HCT116 (cell line): ENCODE measurements around the gene ABCB7. TPM values are rescaled to one million over a fixed set of nuclear protein-coding genes. Genes with fewer than 3 reads are reported as not detected.

Source experiments
- ATAC-seq: fragments of 200-7000 bp; cut with Tn5 transposase; 2 replicates; pipeline ENCODE4 v1.9.1; 2020; ENCODE audit warnings: mild to moderate bottlenecking, moderate library complexity
- BruUV-seq: library from RNA; stranded (reverse); fragments of 400-500 nt; replicated peaks from 2 replicates; lab custom pipeline; 2021; lab: Mats Ljungman, UMichigan
- CTCF ChIA-PET: fragments of 300-600 bp; sonication (Branson Sonifier 250); formaldehyde crosslinking; loops from one replicate; lab custom pipeline; 2021; ENCODE audit warnings: antibody characterized with exemption; lab: Charles Lee
- POLR2A ChIA-PET: fragments of 300-600, 350-600 bp; sonication (Branson Sonifier 250); formaldehyde crosslinking; loops from one replicate; lab custom pipeline; 2021; ENCODE audit warnings: antibody characterized with exemption; lab: Charles Lee
- RAD21 ChIA-PET, 2 experiments: fragments of 300-600 bp; sonication (Branson Sonifier 250); formaldehyde crosslinking; loops; one replicate each; lab custom pipeline; 2023; ENCODE audit warnings: low total read pairs in 2 of 2; ENCODE audit not compliant: uncharacterized antibody in 2 of 2, unreplicated experiment in 2 of 2, low non-redundant PET in 1 of 2; lab: Charles Lee
- DNase-seq: peaks from one replicate; pipeline ENCODE4 v3.0.0-alpha.2; 2010; ENCODE audit warnings: low read depth, low spot score
- H2AFZ ChIP-seq: fragments of 200-600 bp; shearing (Covaris generic), sonication (generic); 2 replicates; pipeline ENCODE4 v1.6.1; 2017; ENCODE audit warnings: low read depth, mixed run types, mixed read lengths, antibody characterized with exemption, low read length; ENCODE audit not compliant: poor library complexity, severe bottlenecking
- H3K27ac ChIP-seq: 2 replicates; pipeline ENCODE4 v1.5.1; 2012; ENCODE audit warnings: low read depth, low read length
- H3K27me3 ChIP-seq: fragments of 200-600 bp; sonication (generic); 2 replicates; pipeline ENCODE4 v1.6.1; 2016; ENCODE audit warnings: mixed run types, low read length, mixed read lengths; ENCODE audit not compliant: insufficient read depth
- H3K36me3 ChIP-seq, 2 experiments: fragments of 200-500 bp in 1 of 2; fragments of 200-600 bp in 1 of 2; sonication (Bioruptor generic) in 1 of 2; sonication (generic) in 1 of 2; 2 replicates each; pipeline versions ENCODE4 v1.5.1 to v1.6.1; 2014 to 2016; ENCODE audit warnings: low read length in 2 of 2, inconsistent platforms in 1 of 2, mixed read lengths in 1 of 2, mixed run types in 1 of 2; ENCODE audit not compliant: insufficient read depth in 2 of 2, control insufficient read depth in 1 of 2
- H3K4me1 ChIP-seq, 2 experiments: fragments of 200-600 bp in 1 of 2; sonication (generic) in 1 of 2; 2 replicates each; pipeline versions ENCODE4 v1.5.1 to v1.6.1; 2012 to 2017; ENCODE audit warnings: low read length in 2 of 2, inconsistent platforms in 1 of 2, mild to moderate bottlenecking in 1 of 2, mixed read lengths in 1 of 2, mixed run types in 1 of 2, moderate library complexity in 1 of 2; ENCODE audit not compliant: insufficient read depth in 2 of 2, control insufficient read depth in 1 of 2
- H3K4me2 ChIP-seq: fragments of 200-600 bp; sonication (generic); 2 replicates; pipeline ENCODE4 v1.6.1; 2017; ENCODE audit warnings: mixed run types, low read length, mixed read lengths
- H3K4me3 ChIP-seq, 2 experiments: fragments of 200-600 bp in 1 of 2; sonication (generic) in 1 of 2; replicated peaks in 1 of 2; 2 replicates each; pipeline ENCODE4 v1.5.1; 2011 to 2016; ENCODE audit warnings: low read length in 2 of 2, control low read depth in 1 of 2, low read depth in 1 of 2, mild to moderate bottlenecking in 1 of 2, mixed read lengths in 1 of 2, mixed run types in 1 of 2
- H3K79me2 ChIP-seq: fragments of 200-600 bp; sonication (generic); 2 replicates; pipeline ENCODE4 v1.6.1; 2017; ENCODE audit warnings: mild to moderate bottlenecking, mixed run types, low read length, moderate library complexity, mixed read lengths; ENCODE audit not compliant: insufficient read depth
- H3K9ac ChIP-seq: fragments of 200-600 bp; sonication (generic); 2 replicates; pipeline ENCODE4 v1.6.1; 2016; ENCODE audit warnings: low read length, mixed read lengths
- H3K9me2 ChIP-seq: fragments of 200-600 bp; sonication (generic), shearing (Covaris generic); 2 replicates; pipeline ENCODE4 v1.6.1; 2017; ENCODE audit warnings: mixed run types, mild to moderate bottlenecking, moderate library complexity; ENCODE audit not compliant: insufficient read depth
- H3K9me3 ChIP-seq, 2 experiments: fragments of 200-500 bp in 1 of 2; fragments of 200-600 bp in 1 of 2; sonication (Bioruptor generic) in 1 of 2; sonication (generic) in 1 of 2; 2 replicates each; pipeline ENCODE4 v1.6.1; 2014 to 2017; ENCODE audit warnings: low read length in 2 of 2, mixed read lengths in 2 of 2, inconsistent platforms in 1 of 2, low read depth in 1 of 2, mild to moderate bottlenecking in 1 of 2, mixed run types in 1 of 2, moderate library complexity in 1 of 2; ENCODE audit not compliant: control insufficient read depth in 1 of 2, insufficient read depth in 1 of 2
- H4K20me1 ChIP-seq: fragments of 200-600 bp; sonication (generic), shearing (Covaris generic); 2 replicates; pipeline ENCODE4 v1.6.1; 2017; ENCODE audit warnings: mixed run types, mild to moderate bottlenecking, moderate library complexity; ENCODE audit not compliant: insufficient read depth
- CEBPB ChIP-seq: IDR thresholded peaks from 2 replicates; pipeline ENCODE4 v1.6.1; 2012; ENCODE audit warnings: low read depth
- EZH2phosphoT487 ChIP-seq: fragments of 200-600 bp; IDR thresholded peaks from 2 replicates; pipeline ENCODE4 v1.6.1; 2018; ENCODE audit warnings: antibody characterized with exemption, borderline replicate concordance
- FOSL1 ChIP-seq: IDR thresholded peaks from 2 replicates; pipeline ENCODE4 v1.6.1; 2012; ENCODE audit warnings: low read depth
- JUND ChIP-seq: IDR thresholded peaks from 2 replicates; pipeline ENCODE4 v1.6.1; 2012
- MAX ChIP-seq: IDR thresholded peaks from 2 replicates; pipeline ENCODE4 v1.6.1; 2012
- POLR2AphosphoS5 ChIP-seq: IDR thresholded peaks from 2 replicates; pipeline ENCODE4 v1.6.1; 2011; ENCODE audit warnings: mild to moderate bottlenecking, low read depth, low read length, moderate library complexity
- SRF ChIP-seq: IDR thresholded peaks from 2 replicates; pipeline ENCODE4 v1.6.1; 2012; ENCODE audit warnings: low read depth
- TCF7L2 ChIP-seq: IDR thresholded peaks from 2 replicates; pipeline ENCODE4 v1.7.0; 2011; ENCODE audit warnings: borderline replicate concordance, inconsistent platforms; ENCODE audit not compliant: insufficient read depth, insufficient read length; ENCODE audit errors: extremely low read depth
- ZFX ChIP-seq: fragments of 450-650 bp; IDR thresholded peaks from 2 replicates; pipeline ENCODE4 v1.6.1; 2017
- ZNF274 ChIP-seq: fragments of 200-500 bp; sonication (Bioruptor generic); IDR thresholded peaks from 2 replicates; pipeline ENCODE4 v1.6.1; 2014; ENCODE audit warnings: mild to moderate bottlenecking, low read depth, low read length, inconsistent platforms
- intact Hi-C: fragments of 100-400 bp; cut with micrococcal nuclease; formaldehyde crosslinking; loops from 2 replicates; pipeline ENCODE4 v1.10.0; 2022
- total RNA-seq: library from RNA; stranded (reverse); gene quantifications from one replicate; pipeline ENCODE4 v1.2.1, GENCODE V29; 2021; ENCODE audit not compliant: unreplicated experiment
- TF ChIP-seq, protein P1 (sequence below): IDR thresholded peaks from 2 replicates; pipeline ENCODE4 v1.6.1; 2011; ENCODE audit warnings: mild to moderate bottlenecking, low read length, moderate library complexity; ENCODE audit not compliant: insufficient replicate concordance; ENCODE audit errors: extremely low read depth
- TF ChIP-seq, protein P2 (sequence below): IDR thresholded peaks from 2 replicates; pipeline ENCODE4 v1.6.1; 2012

The ABCB7 gene
- total RNA-seq, 1 experiment from 2014 or later: 24.6 TPM

- Histone ChIP-seq H3K4me3 (no peak overlapping the region), H3K9me3 (no peaks in the 10 kb centered on the region), H4K20me1 (no peaks in the 10 kb centered on the region), H3K27me3 (no peaks in the 10 kb centered on the region), H3K4me1 (peaks cover 0 to 10% of the 10 kb centered on the region in 2 experiments; a peak in 2 of 4 replicates), H3K27ac (no peak overlapping the region), H2AFZ (no peak overlapping the region), H3K79me2 (peaks cover 42% of the 10 kb centered on the region), H3K4me2 (no peak overlapping the region), H3K9ac (no peak overlapping the region), H3K9me2 (no peaks in the 10 kb centered on the region), H3K36me3 (no peaks in the 10 kb centered on the region)
- no peak for DNase-seq
- no TSS peak for BruUV-seq
- TF ChIP-seq POLR2AphosphoS5 (no peak), JUND (no peak), CEBPB (no peak), ZNF274 (no peak), TCF7L2 (no peak), MAX (no peak), FOSL1 (no peak), EZH2phosphoT487 (no peak), SRF (no peak), ZFX (no peak)
- TF ChIP-seq, protein P1, sequence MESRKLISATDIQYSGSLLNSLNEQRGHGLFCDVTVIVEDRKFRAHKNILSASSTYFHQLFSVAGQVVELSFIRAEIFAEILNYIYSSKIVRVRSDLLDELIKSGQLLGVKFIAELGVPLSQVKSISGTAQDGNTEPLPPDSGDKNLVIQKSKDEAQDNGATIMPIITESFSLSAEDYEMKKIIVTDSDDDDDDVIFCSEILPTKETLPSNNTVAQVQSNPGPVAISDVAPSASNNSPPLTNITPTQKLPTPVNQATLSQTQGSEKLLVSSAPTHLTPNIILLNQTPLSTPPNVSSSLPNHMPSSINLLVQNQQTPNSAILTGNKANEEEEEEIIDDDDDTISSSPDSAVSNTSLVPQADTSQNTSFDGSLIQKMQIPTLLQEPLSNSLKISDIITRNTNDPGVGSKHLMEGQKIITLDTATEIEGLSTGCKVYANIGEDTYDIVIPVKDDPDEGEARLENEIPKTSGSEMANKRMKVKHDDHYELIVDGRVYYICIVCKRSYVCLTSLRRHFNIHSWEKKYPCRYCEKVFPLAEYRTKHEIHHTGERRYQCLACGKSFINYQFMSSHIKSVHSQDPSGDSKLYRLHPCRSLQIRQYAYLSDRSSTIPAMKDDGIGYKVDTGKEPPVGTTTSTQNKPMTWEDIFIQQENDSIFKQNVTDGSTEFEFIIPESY: no peak
- TF ChIP-seq, protein P2, sequence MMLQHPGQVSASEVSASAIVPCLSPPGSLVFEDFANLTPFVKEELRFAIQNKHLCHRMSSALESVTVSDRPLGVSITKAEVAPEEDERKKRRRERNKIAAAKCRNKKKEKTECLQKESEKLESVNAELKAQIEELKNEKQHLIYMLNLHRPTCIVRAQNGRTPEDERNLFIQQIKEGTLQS: no peak
- RAD21 ChIA-PET: no interaction called here
- ATAC-seq: no peak
- POLR2A ChIA-PET: no interaction called here
- intact Hi-C loops: no loop called here
- CTCF ChIA-PET: no interaction called here
Observed at GRCh38 chrX:75151827-75152592, 4.1 kb downstream of the ABCB7 start.
